K562 (cell line): Measurements from ENCODE around the gene PBOV1.

Experiments used
- CTCF ChIP-seq, 3 experiments: IDR thresholded peaks in 2 of 3; conservative IDR thresholded peaks in 1 of 3; 2 replicates each; pipeline ENCODE4 v1.5.1; 2011 to 2012; ENCODE audit warnings: low read length in 3 of 3, mild to moderate bottlenecking in 3 of 3, control low read depth in 2 of 3, improper control_type of control experiment in 1 of 3, inconsistent platforms in 1 of 3, low read depth in 1 of 3, mixed read lengths in 1 of 3, moderate library complexity in 1 of 3; ENCODE audit not compliant: insufficient read depth in 2 of 3
- EZH2 ChIP-seq: IDR thresholded peaks from 2 replicates; pipeline ENCODE4 v1.6.1; 2012; ENCODE audit warnings: low read depth, mild to moderate bottlenecking, inconsistent platforms, low read length, borderline replicate concordance
- JUN ChIP-seq, 2 experiments: sonication (generic) in 1 of 2; formaldehyde crosslinking in 1 of 2; IDR thresholded peaks; 2 replicates each; pipeline versions ENCODE4 v1.6.1 to v1.8.0; 2012 to 2022; ENCODE audit warnings: borderline replicate concordance in 2 of 2, mild to moderate bottlenecking in 2 of 2, improper control_type of control experiment in 1 of 2, low read depth in 1 of 2, low read length in 1 of 2, missing genetic modification reagents in 1 of 2
- MAX ChIP-seq: sonication (generic); formaldehyde crosslinking; IDR thresholded peaks from 2 replicates; pipeline ENCODE4 v1.9.0; 2022; ENCODE audit warnings: mild to moderate bottlenecking, missing genetic modification reagents
- NFIC ChIP-seq: fragments of 450-650 bp; IDR thresholded peaks from 2 replicates; pipeline ENCODE4 v1.6.1; 2017; ENCODE audit warnings: mild to moderate bottlenecking, inconsistent platforms
- REST ChIP-seq, 2 experiments: fragments of 450-650 bp; formaldehyde crosslinking in 1 of 2; IDR thresholded peaks; 2 replicates each; pipeline versions ENCODE4 v1.4.0 to v1.6.1; 2014 to 2020; ENCODE audit warnings: mild to moderate bottlenecking in 2 of 2, borderline replicate concordance in 1 of 2, low read depth in 1 of 2
- SMC3 ChIP-seq: conservative IDR thresholded peaks from 2 replicates; pipeline ENCODE4 v1.6.1; 2011; ENCODE audit warnings: low read depth, low read length, improper control_type of control experiment; ENCODE audit not compliant: insufficient read depth

GRCh38 chr6:138188278-138188941 lies 29.9 kb downstream of the PBOV1 start:
- TF ChIP-seq NFIC (no peak), CTCF (IDR thresholded peaks at IDR 0.05 in 2 of 3, conservative IDR thresholded peaks at IDR 0.05 in 1 of 3; ENCODE audit: insufficient read depth in 2 of 3, low read depth in 1 of 3, low read length in 3 of 3) (no peak), SMC3 (no peak), MAX (CRISPR knock-in tag) (no peak), EZH2 (no peak), JUN (IDR thresholded peaks at IDR 0.05; ENCODE audit: borderline replicate concordance, low read depth, low read length) (no peak), JUN (CRISPR knock-in tag; IDR thresholded peaks at IDR 0.05; ENCODE audit: borderline replicate concordance) (no peak), REST (IDR thresholded peaks at IDR 0.05; ENCODE audit: borderline replicate concordance) (no peak), REST (CRISPR knock-in tag; IDR thresholded peaks at IDR 0.05; ENCODE audit: low read depth) (no peak)
